Panc1 (cell line): ENCODE measurements around the gene TMEFF1. TPM values are rescaled to one million over a fixed set of nuclear protein-coding genes. Genes with fewer than 3 reads are reported as not detected.

Experiments
- ATAC-seq: fragments of 200-7000 bp; cut with Tn5 transposase; 2 replicates; pipeline ENCODE4 v1.9.1; 2020; ENCODE audit warnings: mild to moderate bottlenecking, moderate library complexity
- BruUV-seq: library from RNA; stranded (reverse); fragments of 400-500 nt; replicated peaks from 2 replicates; lab custom pipeline; 2021; lab: Mats Ljungman, UMichigan
- CTCF ChIA-PET: fragments of 300-600 bp; sonication (Branson Sonifier 250); formaldehyde crosslinking; loops from one replicate; lab custom pipeline; 2022; ENCODE audit warnings: antibody characterized with exemption; lab: Charles Lee
- POLR2A ChIA-PET: fragments of 300-600 bp; sonication (Branson Sonifier 250); formaldehyde crosslinking; loops from one replicate; lab custom pipeline; 2022; ENCODE audit warnings: antibody characterized with exemption; lab: Charles Lee
- DNase-seq: peaks from one replicate; pipeline ENCODE4 v3.0.0-alpha.2; 2010; ENCODE audit warnings: low read depth, low spot score
- H3K27ac ChIP-seq: 2 replicates; pipeline ENCODE4 v1.5.1; 2011; ENCODE audit warnings: mild to moderate bottlenecking, low read length, inconsistent platforms
- H3K27me3 ChIP-seq: fragments of 200-500 bp; sonication (Bioruptor generic); 2 replicates; pipeline ENCODE4 v1.6.0; 2014; ENCODE audit warnings: low read length, inconsistent platforms; ENCODE audit not compliant: control insufficient read depth, insufficient read depth
- H3K36me3 ChIP-seq: fragments of 200-500 bp; sonication (Bioruptor generic); 2 replicates; pipeline ENCODE4 v1.5.1; 2014; ENCODE audit warnings: inconsistent platforms, mild to moderate bottlenecking, low read length, moderate library complexity; ENCODE audit not compliant: control insufficient read depth, insufficient read depth
- H3K4me1 ChIP-seq: 2 replicates; pipeline ENCODE4 v1.5.1; 2011; ENCODE audit warnings: inconsistent platforms, mild to moderate bottlenecking, low read length, moderate library complexity; ENCODE audit not compliant: control insufficient read depth, insufficient read depth
- H3K4me3 ChIP-seq, 2 experiments: 2 replicates each; pipeline ENCODE4 v1.5.1; 2011 to 2012; ENCODE audit warnings: low read depth in 2 of 2, low read length in 2 of 2, mild to moderate bottlenecking in 2 of 2, inconsistent platforms in 1 of 2, moderate library complexity in 1 of 2
- H3K9me3 ChIP-seq: fragments of 200-500 bp; sonication (Bioruptor generic); 2 replicates; pipeline ENCODE4 v1.5.1; 2014; ENCODE audit warnings: low read depth, mild to moderate bottlenecking, inconsistent platforms, low read length, moderate library complexity; ENCODE audit not compliant: control insufficient read depth, insufficient read depth
- POLR2AphosphoS5 ChIP-seq: IDR thresholded peaks from 2 replicates; pipeline ENCODE4 v1.6.1; 2012; ENCODE audit warnings: mild to moderate bottlenecking, low read depth, low read length, moderate library complexity
- SIN3A ChIP-seq: IDR thresholded peaks from 2 replicates; pipeline ENCODE4 v1.6.1; 2012; ENCODE audit warnings: low read depth, mild to moderate bottlenecking, low read length, moderate library complexity, borderline replicate concordance; ENCODE audit not compliant: insufficient read depth
- TCF7L2 ChIP-seq: IDR thresholded peaks from 2 replicates; pipeline ENCODE4 v1.6.1; 2011; ENCODE audit warnings: mild to moderate bottlenecking, low read depth, low read length, inconsistent platforms
- in situ Hi-C: cut with HindIII; loops from 2 replicates; pipeline ENCODE4 v1.10.0; 2016; ENCODE audit warnings: low sequenced_read_pairs, low pct_unique_long_range_greater_than_20kb
- intact Hi-C: fragments of 100-400 bp; cut with micrococcal nuclease; formaldehyde crosslinking; loops from one replicate; pipeline ENCODE4 v1.10.0; 2022; ENCODE audit not compliant: unreplicated experiment
- total RNA-seq: library from RNA; stranded (reverse); gene quantifications from one replicate; pipeline ENCODE4 v1.2.1, GENCODE V29; 2021; ENCODE audit not compliant: unreplicated experiment
- TF ChIP-seq, protein P1 (sequence below), 2 experiments: IDR thresholded peaks; 2 replicates each; pipeline ENCODE4 v1.6.1; 2011 to 2012; ENCODE audit warnings: low read depth in 2 of 2, control low read depth in 1 of 2, low read length in 1 of 2, mild to moderate bottlenecking in 1 of 2, moderate library complexity in 1 of 2; ENCODE audit not compliant: insufficient read depth in 1 of 2
- TF ChIP-seq, protein P2 (sequence below): fragments of 450-650 bp; IDR thresholded peaks from 2 replicates; pipeline ENCODE4 v1.5.1; 2017; ENCODE audit warnings: mild to moderate bottlenecking

Gene TMEFF1
- total RNA-seq, 1 experiment from 2014 or later, result 2.2 TPM

DNA sequence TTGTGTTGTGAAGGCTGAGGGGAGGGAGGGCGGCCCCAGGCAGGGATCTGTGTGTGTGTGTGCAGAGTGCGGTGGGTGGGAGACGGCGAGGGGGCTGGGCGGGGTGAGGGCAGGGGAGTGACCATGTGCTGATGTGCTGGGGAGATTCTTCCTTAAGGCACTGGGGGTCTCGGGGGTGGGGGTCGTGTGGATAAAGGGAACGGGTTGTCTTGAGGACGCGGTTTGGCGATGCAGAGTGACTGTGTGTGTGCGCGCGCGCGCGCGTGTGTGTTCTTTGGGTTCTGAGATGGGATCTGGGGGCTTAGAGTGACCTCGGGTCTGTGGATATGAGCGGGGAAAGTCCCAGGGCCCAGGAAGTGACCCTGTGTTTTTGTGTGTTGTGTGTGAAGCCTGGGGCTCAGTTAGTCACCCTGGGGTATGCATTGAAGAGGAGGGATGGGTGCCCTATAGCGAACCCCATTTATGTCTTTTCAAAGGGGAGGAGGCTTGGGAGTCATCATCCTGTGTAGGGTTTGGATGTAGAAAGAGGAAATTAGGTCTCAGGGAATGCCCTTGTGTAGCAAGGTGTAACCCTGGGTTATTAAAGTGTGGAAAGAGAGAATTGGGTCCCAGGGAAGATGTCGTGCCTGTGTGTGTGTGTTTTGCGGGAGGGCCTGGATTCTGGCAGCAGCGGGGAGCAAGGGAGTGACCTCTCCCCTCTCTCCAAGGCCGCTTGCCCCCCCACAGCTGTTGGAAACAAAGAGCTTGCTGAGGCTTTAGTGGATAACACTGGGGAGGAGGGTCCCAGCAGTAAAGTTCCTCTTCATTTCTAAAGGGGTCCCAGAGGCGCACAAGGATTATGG is 1.4 kb downstream of the TMEFF1 start:
- no peaks in the 10 kb centered on the region for H3K27me3 ChIP-seq
- no peak for TF ChIP-seq TCF7L2
- TF ChIP-seq, protein P1, sequence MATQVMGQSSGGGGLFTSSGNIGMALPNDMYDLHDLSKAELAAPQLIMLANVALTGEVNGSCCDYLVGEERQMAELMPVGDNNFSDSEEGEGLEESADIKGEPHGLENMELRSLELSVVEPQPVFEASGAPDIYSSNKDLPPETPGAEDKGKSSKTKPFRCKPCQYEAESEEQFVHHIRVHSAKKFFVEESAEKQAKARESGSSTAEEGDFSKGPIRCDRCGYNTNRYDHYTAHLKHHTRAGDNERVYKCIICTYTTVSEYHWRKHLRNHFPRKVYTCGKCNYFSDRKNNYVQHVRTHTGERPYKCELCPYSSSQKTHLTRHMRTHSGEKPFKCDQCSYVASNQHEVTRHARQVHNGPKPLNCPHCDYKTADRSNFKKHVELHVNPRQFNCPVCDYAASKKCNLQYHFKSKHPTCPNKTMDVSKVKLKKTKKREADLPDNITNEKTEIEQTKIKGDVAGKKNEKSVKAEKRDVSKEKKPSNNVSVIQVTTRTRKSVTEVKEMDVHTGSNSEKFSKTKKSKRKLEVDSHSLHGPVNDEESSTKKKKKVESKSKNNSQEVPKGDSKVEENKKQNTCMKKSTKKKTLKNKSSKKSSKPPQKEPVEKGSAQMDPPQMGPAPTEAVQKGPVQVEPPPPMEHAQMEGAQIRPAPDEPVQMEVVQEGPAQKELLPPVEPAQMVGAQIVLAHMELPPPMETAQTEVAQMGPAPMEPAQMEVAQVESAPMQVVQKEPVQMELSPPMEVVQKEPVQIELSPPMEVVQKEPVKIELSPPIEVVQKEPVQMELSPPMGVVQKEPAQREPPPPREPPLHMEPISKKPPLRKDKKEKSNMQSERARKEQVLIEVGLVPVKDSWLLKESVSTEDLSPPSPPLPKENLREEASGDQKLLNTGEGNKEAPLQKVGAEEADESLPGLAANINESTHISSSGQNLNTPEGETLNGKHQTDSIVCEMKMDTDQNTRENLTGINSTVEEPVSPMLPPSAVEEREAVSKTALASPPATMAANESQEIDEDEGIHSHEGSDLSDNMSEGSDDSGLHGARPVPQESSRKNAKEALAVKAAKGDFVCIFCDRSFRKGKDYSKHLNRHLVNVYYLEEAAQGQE (IDR thresholded peaks at IDR 0.05; ENCODE audit: insufficient read depth in 1 of 2, low read depth in 2 of 2, low read length in 1 of 2), result no peak
- TF ChIP-seq, protein P2, sequence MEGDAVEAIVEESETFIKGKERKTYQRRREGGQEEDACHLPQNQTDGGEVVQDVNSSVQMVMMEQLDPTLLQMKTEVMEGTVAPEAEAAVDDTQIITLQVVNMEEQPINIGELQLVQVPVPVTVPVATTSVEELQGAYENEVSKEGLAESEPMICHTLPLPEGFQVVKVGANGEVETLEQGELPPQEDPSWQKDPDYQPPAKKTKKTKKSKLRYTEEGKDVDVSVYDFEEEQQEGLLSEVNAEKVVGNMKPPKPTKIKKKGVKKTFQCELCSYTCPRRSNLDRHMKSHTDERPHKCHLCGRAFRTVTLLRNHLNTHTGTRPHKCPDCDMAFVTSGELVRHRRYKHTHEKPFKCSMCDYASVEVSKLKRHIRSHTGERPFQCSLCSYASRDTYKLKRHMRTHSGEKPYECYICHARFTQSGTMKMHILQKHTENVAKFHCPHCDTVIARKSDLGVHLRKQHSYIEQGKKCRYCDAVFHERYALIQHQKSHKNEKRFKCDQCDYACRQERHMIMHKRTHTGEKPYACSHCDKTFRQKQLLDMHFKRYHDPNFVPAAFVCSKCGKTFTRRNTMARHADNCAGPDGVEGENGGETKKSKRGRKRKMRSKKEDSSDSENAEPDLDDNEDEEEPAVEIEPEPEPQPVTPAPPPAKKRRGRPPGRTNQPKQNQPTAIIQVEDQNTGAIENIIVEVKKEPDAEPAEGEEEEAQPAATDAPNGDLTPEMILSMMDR, result no peak
- no peak for TF ChIP-seq SIN3A
- no peak for TF ChIP-seq POLR2AphosphoS5
- no peaks in the 10 kb centered on the region for H3K36me3 ChIP-seq
- H3K4me3 ChIP-seq, result peak overlapping the region; percentile 50 to 58; a peak in 3 of 4 replicates
- in situ Hi-C loops, result no loop called here
- no peaks in the 10 kb centered on the region for H3K4me1 ChIP-seq
- intact Hi-C loops, result no loop called here
- POLR2A ChIA-PET, result no interaction called here
- CTCF ChIA-PET, result no interaction called here
- H3K27ac ChIP-seq, result no peak overlapping the region
- ATAC-seq (no peak), DNase-seq (no peak)
- no TSS peak for BruUV-seq
- no peaks in the 10 kb centered on the region for H3K9me3 ChIP-seq

DNA sequence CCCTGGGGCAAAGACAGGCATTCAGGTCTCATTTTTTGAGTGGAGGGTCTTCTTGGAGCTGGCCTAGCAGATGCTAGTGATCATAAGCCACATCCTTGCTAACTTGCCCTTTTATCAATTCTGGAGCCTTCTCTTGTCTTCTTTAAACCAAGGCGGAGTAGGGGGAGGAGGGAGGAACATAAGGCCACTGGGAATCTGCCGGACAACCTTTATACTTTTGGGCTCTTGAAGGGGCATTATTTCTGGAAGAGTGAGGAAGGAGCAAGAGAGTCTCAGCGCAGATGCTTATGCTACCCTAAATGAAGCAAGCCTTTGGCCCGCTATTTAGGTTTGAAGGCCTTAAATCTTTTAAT is 2.0 kb downstream of the TMEFF1 start:
- no peak overlapping the region for H3K27ac ChIP-seq
- no peaks in the 10 kb centered on the region for H3K36me3 ChIP-seq
- BruUV-seq, result no TSS peak
- ChIA-PET POLR2A (no interaction called here), CTCF (no interaction called here)
- H3K9me3 ChIP-seq, result no peaks in the 10 kb centered on the region
- DNase-seq (no peak), ATAC-seq (no peak)
- H3K4me1 ChIP-seq, result no peaks in the 10 kb centered on the region
- TF ChIP-seq, protein P1 (IDR thresholded peaks at IDR 0.05; ENCODE audit: insufficient read depth in 1 of 2, low read depth in 2 of 2, low read length in 1 of 2), result no peak
- TF ChIP-seq TCF7L2 (no peak), SIN3A (no peak), POLR2AphosphoS5 (no peak)
- TF ChIP-seq, protein P2, result no peak
- H3K27me3 ChIP-seq, result no peaks in the 10 kb centered on the region
- in situ Hi-C loops (no loop called here), intact Hi-C loops (no loop called here)
- no peak overlapping the region for H3K4me3 ChIP-seq
